Heart left ventricle (tissue), 13 donors: Measurements from ENCODE around the gene CNST.

Experiments
- CTCF ChIP-seq, 12 donors: fragments of 200-600 bp; sonication (generic) in 4 of 12; IDR thresholded peaks; one replicate each; pipeline versions ENCODE4 v1.5.0 to v1.8.0; 2018 to 2022; ENCODE audit warnings: antibody characterized with exemption in 12 of 12, mild to moderate bottlenecking in 5 of 12
- POLR2A ChIP-seq, 2 donors: fragments of 450-650 bp; IDR thresholded peaks; one replicate each; pipeline ENCODE4 v1.6.1; 2017; ENCODE audit warnings: antibody characterized with exemption in 2 of 2, mild to moderate bottlenecking in 2 of 2, moderate library complexity in 2 of 2
- donor health status: ischemic (EF 13 %, LVEDD 7.1; RV severe dilation, severe dysfunction).
- donor health status: DM: no; HTN: yes; CAD: no.
- donor health status: DM: no; HTN: no; CAD: no.
- donor health status: ischemic (EF 25% LVEDD 6.9; RV normal size, moderate dysfunction).
- donor health status: ischemic (EF 25% LVEDD 5.7; RV mildly dilated, moderate dysfunction).
- donor health status: ischemic (EF 35%, LVEDD 5.7; RV mildly dilated, moderate dysfunction).
- donor health status: nonischemic (EF 11% LVEDD 7.7; RV severe dilation, severe dysfunction).
- donor health status: DM: yes; HTN: yes; CAD: no.
- donor health status: PGD.
- donor health status: ischemic (EF 29% LVEDD 5.4; RV normal size, mild dysfunction).
- donor health status: nonischemic (EF 23%, LVEDD 6.1; RV moderate dilation, normal function).

GRCh38 chr1:246640747-246641146, 74.5 kb downstream of the CNST start:
- no peak for TF ChIP-seq POLR2A (IDR thresholded peaks at IDR 0.05)
- TF ChIP-seq CTCF (IDR thresholded peaks at IDR 0.05) = no peak
